Prostate gland (tissue), 2 donors: ENCODE data around the gene PLAA.

Experiments
- POLR2A ChIP-seq: fragments of 450-650 bp; IDR thresholded peaks from one replicate; pipeline ENCODE4 v1.6.1; 2016; ENCODE audit warnings: antibody characterized with exemption, mild to moderate bottlenecking
- TF ChIP-seq, protein P1 (sequence below), 4 experiments: fragments of 200-600 bp in 2 of 4; fragments of 450-650 bp in 2 of 4; sonication (generic) in 2 of 4; IDR thresholded peaks; 1 replicate in 3 of 4; 2 replicates in 1 of 4; pipeline ENCODE4 v1.5.1; 2016 to 2019; ENCODE audit warnings: antibody characterized with exemption in 4 of 4, mild to moderate bottlenecking in 2 of 4, moderate library complexity in 2 of 4

DNA sequence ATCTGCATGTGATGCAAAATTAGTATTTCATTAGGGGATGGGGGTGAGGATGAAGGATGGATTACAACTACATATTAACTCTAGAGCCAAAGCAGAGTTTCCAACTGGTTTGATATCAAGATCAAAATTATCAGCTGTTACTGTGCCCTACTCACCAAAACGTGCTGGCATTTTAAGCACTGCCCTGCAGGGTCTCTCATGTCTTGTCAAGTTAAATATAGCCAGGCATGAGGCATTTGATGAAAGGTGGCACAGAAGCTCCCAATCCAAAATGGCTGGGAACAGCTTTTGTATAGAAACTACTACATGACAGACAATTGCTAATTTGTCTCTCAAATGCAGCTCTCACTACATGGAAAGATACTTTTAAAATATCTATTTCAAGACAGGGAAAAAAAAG is 27.3 kb downstream of the PLAA start:
- TF ChIP-seq, protein P1, sequence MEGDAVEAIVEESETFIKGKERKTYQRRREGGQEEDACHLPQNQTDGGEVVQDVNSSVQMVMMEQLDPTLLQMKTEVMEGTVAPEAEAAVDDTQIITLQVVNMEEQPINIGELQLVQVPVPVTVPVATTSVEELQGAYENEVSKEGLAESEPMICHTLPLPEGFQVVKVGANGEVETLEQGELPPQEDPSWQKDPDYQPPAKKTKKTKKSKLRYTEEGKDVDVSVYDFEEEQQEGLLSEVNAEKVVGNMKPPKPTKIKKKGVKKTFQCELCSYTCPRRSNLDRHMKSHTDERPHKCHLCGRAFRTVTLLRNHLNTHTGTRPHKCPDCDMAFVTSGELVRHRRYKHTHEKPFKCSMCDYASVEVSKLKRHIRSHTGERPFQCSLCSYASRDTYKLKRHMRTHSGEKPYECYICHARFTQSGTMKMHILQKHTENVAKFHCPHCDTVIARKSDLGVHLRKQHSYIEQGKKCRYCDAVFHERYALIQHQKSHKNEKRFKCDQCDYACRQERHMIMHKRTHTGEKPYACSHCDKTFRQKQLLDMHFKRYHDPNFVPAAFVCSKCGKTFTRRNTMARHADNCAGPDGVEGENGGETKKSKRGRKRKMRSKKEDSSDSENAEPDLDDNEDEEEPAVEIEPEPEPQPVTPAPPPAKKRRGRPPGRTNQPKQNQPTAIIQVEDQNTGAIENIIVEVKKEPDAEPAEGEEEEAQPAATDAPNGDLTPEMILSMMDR (IDR thresholded peaks at IDR 0.05), result no peak
- no peak for TF ChIP-seq POLR2A
